ENCODE measurements around the gene DSCAML1. TPM values are rescaled to one million over a fixed set of nuclear protein-coding genes. Genes with fewer than 3 reads are reported as not detected.
A peak's percentile ranks its signal among the peaks of the same experiment; 100 is the strongest.

DSCAML1 gene
- total RNA-seq, 4 donors from 2014 or later, result 2.9 to 5.8 (median 3.3) TPM

- Histone ChIP-seq H3K27me3 (no peaks in the 10 kb centered on the region), H3K9me3 (no peaks in the 10 kb centered on the region), H3K36me3 (no peaks in the 10 kb centered on the region), H3K27ac (peak overlapping the region; percentile 75 to 79 (median 76)), H3K4me3 (no peak overlapping the region), H3K4me1 (peaks cover 25 to 63% (median 49%) of the 10 kb centered on the region in 4 donors)
- intact Hi-C loops (cut with DNase I; ENCODE audit: low total_unique reads), result loop anchor here (5.0 kb wide), 1 partner anchor 385 kb away; no protein-coding TSS in a partner anchor
- 62% methylated on average over 2 of the region's 5 CpGs; no CpG with 5 or more reads in 1 of the 2 donors for WGBS, 2 donors (ENCODE audit: low coverage in 1 of 2)
- TF ChIP-seq EP300 (IDR thresholded peaks at IDR 0.05; ENCODE audit: low read depth) (no peak), POLR2A (IDR thresholded peaks at IDR 0.05) (no peak), CTCF (IDR thresholded peaks at IDR 0.05) (no peak), POLR2AphosphoS5 (IDR thresholded peaks at IDR 0.05) (no peak)
- no peak for DNase-seq
- in situ Hi-C loops (cut with MboI; ENCODE audit: low pct_ligation_motif_present in 1 of 4, low pct_unique_long_range_greater_than_20kb in 1 of 4, low sequenced_read_pairs in 3 of 4), result loop anchor here in 1 of 4 donors (25.0 kb wide), 2 partner anchors 245 to 380 kb away; no protein-coding TSS in a partner anchor
Observed at GRCh38 chr11:117816846-117817367, 19.9 kb upstream of the DSCAML1 start.

GRCh38 chr11:117816151-117816741 lies 19.2 kb upstream of the DSCAML1 start:
- peaks cover 25 to 63% (median 49%) of the 10 kb centered on the region in 4 donors for H3K4me1 ChIP-seq
- no peaks in the 10 kb centered on the region for H3K27me3 ChIP-seq
- H3K9me3 ChIP-seq, result no peaks in the 10 kb centered on the region
- in situ Hi-C loops (cut with MboI; ENCODE audit: low pct_ligation_motif_present in 1 of 4, low pct_unique_long_range_greater_than_20kb in 1 of 4, low sequenced_read_pairs in 3 of 4), result loop anchor here in 1 of 4 donors (25.0 kb wide), 2 partner anchors 246 to 379 kb away; no protein-coding TSS in a partner anchor
- no peak for DNase-seq
- peak overlapping the region; percentile 75 to 79 (median 76) for H3K27ac ChIP-seq
- no peaks in the 10 kb centered on the region for H3K36me3 ChIP-seq
- WGBS, 2 donors (ENCODE audit: low coverage in 1 of 2), result 75% methylated on average over 18 of the region's 20 CpGs; no CpG with 5 or more reads in 1 of the 2 donors
- TF ChIP-seq EP300 (IDR thresholded peaks at IDR 0.05; ENCODE audit: low read depth), result no peak
- TF ChIP-seq POLR2AphosphoS5 (IDR thresholded peaks at IDR 0.05), result no peak
- TF ChIP-seq POLR2A (IDR thresholded peaks at IDR 0.05), result no peak
- TF ChIP-seq CTCF (IDR thresholded peaks at IDR 0.05), result no peak
- H3K4me3 ChIP-seq, result no peak overlapping the region
- intact Hi-C loops (cut with DNase I; ENCODE audit: low total_unique reads), result loop anchor here (5.0 kb wide), 1 partner anchor 384 kb away; no protein-coding TSS in a partner anchor

GRCh38 chr11:117815262-117815803 lies 18.3 kb upstream of the DSCAML1 start:
- H3K4me3 ChIP-seq, result no peak overlapping the region
- H3K9me3 ChIP-seq, result no peaks in the 10 kb centered on the region
- in situ Hi-C loops (cut with MboI; ENCODE audit: low pct_ligation_motif_present in 1 of 4, low pct_unique_long_range_greater_than_20kb in 1 of 4, low sequenced_read_pairs in 3 of 4) (loop anchor here in 1 of 4 donors (25.0 kb wide), 2 partner anchors 247 to 378 kb away; no protein-coding TSS in a partner anchor), intact Hi-C loops (cut with DNase I; ENCODE audit: low total_unique reads) (loop anchor here (5.0 kb wide), 1 partner anchor 383 kb away; no protein-coding TSS in a partner anchor)
- peak; percentile 55 for DNase-seq
- 42% methylated on average over 7 of the region's 7 CpGs; no CpG with 5 or more reads in 1 of the 2 donors for WGBS, 2 donors (ENCODE audit: low coverage in 1 of 2)
- peaks cover 25 to 63% (median 49%) of the 10 kb centered on the region in 4 donors for H3K4me1 ChIP-seq
- TF ChIP-seq POLR2A (IDR thresholded peaks at IDR 0.05), result no peak
- no peak for TF ChIP-seq CTCF (IDR thresholded peaks at IDR 0.05)
- TF ChIP-seq EP300 (IDR thresholded peaks at IDR 0.05; ENCODE audit: low read depth), result no peak
- TF ChIP-seq POLR2AphosphoS5 (IDR thresholded peaks at IDR 0.05), result no peak
- no peaks in the 10 kb centered on the region for H3K36me3 ChIP-seq
- H3K27me3 ChIP-seq, result no peaks in the 10 kb centered on the region
- peak overlapping the region; percentile 75 to 79 (median 76) for H3K27ac ChIP-seq

- intact Hi-C loops (cut with DNase I; ENCODE audit: low total_unique reads) (loop anchor here (5.0 kb wide), 1 partner anchor 383 kb away; no protein-coding TSS in a partner anchor), in situ Hi-C loops (cut with MboI; ENCODE audit: low pct_ligation_motif_present in 1 of 4, low pct_unique_long_range_greater_than_20kb in 1 of 4, low sequenced_read_pairs in 3 of 4) (loop anchor here in 1 of 4 donors (25.0 kb wide), 2 partner anchors 247 to 378 kb away; no protein-coding TSS in a partner anchor)
- DNase-seq, result peak; percentile 94
- Histone ChIP-seq H3K4me1 (peaks cover 25 to 59% (median 45%) of the 10 kb centered on the region in 4 donors), H3K27me3 (no peaks in the 10 kb centered on the region), H3K27ac (peak overlapping the region; percentile 75 to 79 (median 76)), H3K9me3 (no peaks in the 10 kb centered on the region), H3K36me3 (no peaks in the 10 kb centered on the region), H3K4me3 (no peak overlapping the region)
- 30 to 40% methylated on average over 3 to 14 of the region's 14 CpGs for WGBS, 2 donors (ENCODE audit: low coverage in 1 of 2)
- peak; percentile 36 for TF ChIP-seq POLR2A (IDR thresholded peaks at IDR 0.05)
- peak in 2 of 3 donors; percentile 38 to 64 for TF ChIP-seq POLR2AphosphoS5 (IDR thresholded peaks at IDR 0.05)
- no peak for TF ChIP-seq CTCF (IDR thresholded peaks at IDR 0.05)
- peak; percentile 84 for TF ChIP-seq EP300 (IDR thresholded peaks at IDR 0.05; ENCODE audit: low read depth)
Observed at GRCh38 chr11:117814766-117815261, 17.8 kb upstream of the DSCAML1 start.
